HL-60 (cell line): ENCODE results near the gene HCK.

ENCODE experiments used
- POLR2AphosphoS5 ChIP-seq: IDR thresholded peaks from 2 replicates; pipeline ENCODE4 v1.6.1; 2012; ENCODE audit warnings: low read depth
- TF ChIP-seq, protein P1 (sequence below): IDR thresholded peaks from one replicate; pipeline ENCODE4 v1.5.1; 2011; ENCODE audit warnings: low read length, control low read depth, inconsistent platforms; ENCODE audit not compliant: insufficient read depth
- TF ChIP-seq, protein P2 (sequence below): IDR thresholded peaks from 2 replicates; pipeline ENCODE4 v1.6.1; 2012; ENCODE audit warnings: low read depth; ENCODE audit not compliant: insufficient replicate concordance

DNA sequence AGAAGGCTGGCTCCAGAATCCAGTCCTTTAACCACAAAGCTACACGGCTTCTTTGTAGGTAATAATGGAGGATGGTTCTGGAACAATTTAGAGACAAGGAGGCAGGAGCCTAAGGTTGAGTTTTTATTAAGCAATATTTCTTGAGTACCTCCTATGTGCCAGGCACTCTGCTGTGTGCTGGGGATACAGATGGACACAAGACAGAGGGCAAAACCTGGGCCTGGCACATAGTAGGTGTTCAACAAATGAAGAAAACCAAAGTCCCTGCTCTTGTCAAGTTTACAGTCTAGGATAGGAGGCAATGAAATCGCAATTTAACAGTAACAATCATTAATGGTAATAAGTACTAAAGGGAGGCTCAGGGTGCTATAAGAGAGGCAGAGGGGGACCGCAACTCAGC is 24.4 kb upstream of the HCK start:
- TF ChIP-seq, protein P1, sequence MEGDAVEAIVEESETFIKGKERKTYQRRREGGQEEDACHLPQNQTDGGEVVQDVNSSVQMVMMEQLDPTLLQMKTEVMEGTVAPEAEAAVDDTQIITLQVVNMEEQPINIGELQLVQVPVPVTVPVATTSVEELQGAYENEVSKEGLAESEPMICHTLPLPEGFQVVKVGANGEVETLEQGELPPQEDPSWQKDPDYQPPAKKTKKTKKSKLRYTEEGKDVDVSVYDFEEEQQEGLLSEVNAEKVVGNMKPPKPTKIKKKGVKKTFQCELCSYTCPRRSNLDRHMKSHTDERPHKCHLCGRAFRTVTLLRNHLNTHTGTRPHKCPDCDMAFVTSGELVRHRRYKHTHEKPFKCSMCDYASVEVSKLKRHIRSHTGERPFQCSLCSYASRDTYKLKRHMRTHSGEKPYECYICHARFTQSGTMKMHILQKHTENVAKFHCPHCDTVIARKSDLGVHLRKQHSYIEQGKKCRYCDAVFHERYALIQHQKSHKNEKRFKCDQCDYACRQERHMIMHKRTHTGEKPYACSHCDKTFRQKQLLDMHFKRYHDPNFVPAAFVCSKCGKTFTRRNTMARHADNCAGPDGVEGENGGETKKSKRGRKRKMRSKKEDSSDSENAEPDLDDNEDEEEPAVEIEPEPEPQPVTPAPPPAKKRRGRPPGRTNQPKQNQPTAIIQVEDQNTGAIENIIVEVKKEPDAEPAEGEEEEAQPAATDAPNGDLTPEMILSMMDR, result no peak
- TF ChIP-seq POLR2AphosphoS5, result no peak
- TF ChIP-seq, protein P2, sequence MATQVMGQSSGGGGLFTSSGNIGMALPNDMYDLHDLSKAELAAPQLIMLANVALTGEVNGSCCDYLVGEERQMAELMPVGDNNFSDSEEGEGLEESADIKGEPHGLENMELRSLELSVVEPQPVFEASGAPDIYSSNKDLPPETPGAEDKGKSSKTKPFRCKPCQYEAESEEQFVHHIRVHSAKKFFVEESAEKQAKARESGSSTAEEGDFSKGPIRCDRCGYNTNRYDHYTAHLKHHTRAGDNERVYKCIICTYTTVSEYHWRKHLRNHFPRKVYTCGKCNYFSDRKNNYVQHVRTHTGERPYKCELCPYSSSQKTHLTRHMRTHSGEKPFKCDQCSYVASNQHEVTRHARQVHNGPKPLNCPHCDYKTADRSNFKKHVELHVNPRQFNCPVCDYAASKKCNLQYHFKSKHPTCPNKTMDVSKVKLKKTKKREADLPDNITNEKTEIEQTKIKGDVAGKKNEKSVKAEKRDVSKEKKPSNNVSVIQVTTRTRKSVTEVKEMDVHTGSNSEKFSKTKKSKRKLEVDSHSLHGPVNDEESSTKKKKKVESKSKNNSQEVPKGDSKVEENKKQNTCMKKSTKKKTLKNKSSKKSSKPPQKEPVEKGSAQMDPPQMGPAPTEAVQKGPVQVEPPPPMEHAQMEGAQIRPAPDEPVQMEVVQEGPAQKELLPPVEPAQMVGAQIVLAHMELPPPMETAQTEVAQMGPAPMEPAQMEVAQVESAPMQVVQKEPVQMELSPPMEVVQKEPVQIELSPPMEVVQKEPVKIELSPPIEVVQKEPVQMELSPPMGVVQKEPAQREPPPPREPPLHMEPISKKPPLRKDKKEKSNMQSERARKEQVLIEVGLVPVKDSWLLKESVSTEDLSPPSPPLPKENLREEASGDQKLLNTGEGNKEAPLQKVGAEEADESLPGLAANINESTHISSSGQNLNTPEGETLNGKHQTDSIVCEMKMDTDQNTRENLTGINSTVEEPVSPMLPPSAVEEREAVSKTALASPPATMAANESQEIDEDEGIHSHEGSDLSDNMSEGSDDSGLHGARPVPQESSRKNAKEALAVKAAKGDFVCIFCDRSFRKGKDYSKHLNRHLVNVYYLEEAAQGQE, result no peak
